DOHH2 (cell line): ENCODE measurements around the gene DNAH1.

Source experiments
- H3F3A ChIP-seq: fragments of 200-600 bp; sonication (generic), shearing (Covaris generic); 2 replicates; pipeline ENCODE4 v1.6.0; 2016; ENCODE audit warnings: antibody characterized with exemption, mild to moderate bottlenecking; ENCODE audit not compliant: control insufficient read depth, insufficient read depth
- H3K27ac ChIP-seq: fragments of 200-600 bp; sonication (generic); 2 replicates; pipeline ENCODE4 v1.5.1; 2014; ENCODE audit warnings: low read depth, mild to moderate bottlenecking, low read length, moderate library complexity
- H3K27me3 ChIP-seq: fragments of 200-600 bp; sonication (generic); 2 replicates; pipeline ENCODE4 v1.6.1; 2014; ENCODE audit warnings: mild to moderate bottlenecking, low read length, mixed read lengths; ENCODE audit not compliant: control insufficient read depth
- H3K36me3 ChIP-seq: fragments of 200-600 bp; sonication (generic); 2 replicates; pipeline ENCODE4 v1.6.1; 2014; ENCODE audit warnings: mild to moderate bottlenecking, low read length, moderate library complexity, mixed read lengths; ENCODE audit not compliant: control insufficient read depth
- H3K4me1 ChIP-seq: fragments of 200-600 bp; sonication (generic); 2 replicates; pipeline ENCODE4 v1.6.1; 2014; ENCODE audit warnings: mild to moderate bottlenecking, low read length, mixed read lengths; ENCODE audit not compliant: control insufficient read depth
- H3K4me2 ChIP-seq: fragments of 200-600 bp; sonication (generic); 2 replicates; pipeline ENCODE4 v1.6.0; 2014; ENCODE audit warnings: mild to moderate bottlenecking, low read length, moderate library complexity
- H3K4me3 ChIP-seq: fragments of 200-600 bp; sonication (generic); 2 replicates; pipeline ENCODE4 v1.5.1; 2014; ENCODE audit warnings: mild to moderate bottlenecking, low read length, mixed read lengths
- H3K79me2 ChIP-seq: fragments of 200-600 bp; sonication (generic); 2 replicates; pipeline ENCODE4 v1.6.1; 2014; ENCODE audit warnings: mild to moderate bottlenecking, low read length, mixed read lengths; ENCODE audit not compliant: control insufficient read depth
- H3K9me2 ChIP-seq: fragments of 200-600 bp; sonication (generic); replicated peaks from 2 replicates; pipeline ENCODE4 v1.6.1; 2014; ENCODE audit warnings: mild to moderate bottlenecking, low read length, mixed read lengths; ENCODE audit not compliant: control insufficient read depth
- H3K9me3 ChIP-seq: fragments of 200-600 bp; sonication (generic); 2 replicates; pipeline ENCODE4 v1.6.1; 2014; ENCODE audit warnings: antibody characterized with exemption, low read length, mixed read lengths; ENCODE audit not compliant: control insufficient read depth, insufficient read depth
- H4K20me1 ChIP-seq: fragments of 200-600 bp; sonication (generic); 2 replicates; pipeline ENCODE4 v1.6.0; 2014; ENCODE audit warnings: low read depth, mild to moderate bottlenecking, antibody characterized with exemption, low read length, moderate library complexity; ENCODE audit not compliant: control insufficient read depth, insufficient read depth
- EZH2phosphoT487 ChIP-seq: fragments of 200-600 bp; sonication (generic); IDR thresholded peaks from 2 replicates; pipeline ENCODE4 v1.6.1; 2017; ENCODE audit warnings: borderline replicate concordance, mild to moderate bottlenecking, antibody characterized with exemption, low read length, moderate library complexity, mixed read lengths
- TF ChIP-seq, protein P1 (sequence below): fragments of 200-600 bp; sonication (generic); IDR thresholded peaks from one replicate; pipeline ENCODE4 v1.5.1; 2014; ENCODE audit warnings: antibody characterized with exemption, mild to moderate bottlenecking, low read depth, low read length; ENCODE audit not compliant: poor library complexity, severe bottlenecking

Gene DNAH1

DNA sequence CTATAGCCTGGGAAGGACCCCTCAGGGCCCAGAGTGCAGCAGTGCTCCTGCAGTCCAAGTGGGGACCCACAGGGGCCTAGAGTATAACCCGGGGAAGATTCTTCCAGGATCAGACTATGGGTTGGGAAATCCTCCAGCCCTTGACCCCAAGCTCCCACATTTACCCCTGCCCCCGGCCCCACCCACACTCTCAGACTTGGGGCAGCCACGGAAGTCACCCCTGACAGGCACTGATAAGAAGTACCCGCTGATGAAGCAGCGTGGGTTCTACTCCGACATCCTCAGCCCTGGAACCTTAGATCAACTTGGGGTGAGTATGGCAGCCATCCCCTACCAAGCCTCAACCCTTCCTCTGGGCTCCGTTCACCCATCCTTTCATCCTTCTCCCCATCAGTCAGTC is 6.3 kb downstream of the DNAH1 start:
- no peaks in the 10 kb centered on the region for H3K9me2 ChIP-seq
- H4K20me1 ChIP-seq = no peaks in the 10 kb centered on the region; the same call in 1 of the 2 replicates
- H3K79me2 ChIP-seq = no peaks in the 10 kb centered on the region
- H3F3A ChIP-seq = no peaks in the 10 kb centered on the region
- peaks cover 4% of the 10 kb centered on the region for H3K4me1 ChIP-seq
- no peaks in the 10 kb centered on the region for H3K9me3 ChIP-seq
- H3K27ac ChIP-seq = no peak overlapping the region
- H3K27me3 ChIP-seq = no peaks in the 10 kb centered on the region
- H3K36me3 ChIP-seq = no peaks in the 10 kb centered on the region
- H3K4me3 ChIP-seq = no peak overlapping the region
- TF ChIP-seq, protein P1, sequence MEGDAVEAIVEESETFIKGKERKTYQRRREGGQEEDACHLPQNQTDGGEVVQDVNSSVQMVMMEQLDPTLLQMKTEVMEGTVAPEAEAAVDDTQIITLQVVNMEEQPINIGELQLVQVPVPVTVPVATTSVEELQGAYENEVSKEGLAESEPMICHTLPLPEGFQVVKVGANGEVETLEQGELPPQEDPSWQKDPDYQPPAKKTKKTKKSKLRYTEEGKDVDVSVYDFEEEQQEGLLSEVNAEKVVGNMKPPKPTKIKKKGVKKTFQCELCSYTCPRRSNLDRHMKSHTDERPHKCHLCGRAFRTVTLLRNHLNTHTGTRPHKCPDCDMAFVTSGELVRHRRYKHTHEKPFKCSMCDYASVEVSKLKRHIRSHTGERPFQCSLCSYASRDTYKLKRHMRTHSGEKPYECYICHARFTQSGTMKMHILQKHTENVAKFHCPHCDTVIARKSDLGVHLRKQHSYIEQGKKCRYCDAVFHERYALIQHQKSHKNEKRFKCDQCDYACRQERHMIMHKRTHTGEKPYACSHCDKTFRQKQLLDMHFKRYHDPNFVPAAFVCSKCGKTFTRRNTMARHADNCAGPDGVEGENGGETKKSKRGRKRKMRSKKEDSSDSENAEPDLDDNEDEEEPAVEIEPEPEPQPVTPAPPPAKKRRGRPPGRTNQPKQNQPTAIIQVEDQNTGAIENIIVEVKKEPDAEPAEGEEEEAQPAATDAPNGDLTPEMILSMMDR = no peak
- no peak for TF ChIP-seq EZH2phosphoT487
- H3K4me2 ChIP-seq = no peak overlapping the region

DNA sequence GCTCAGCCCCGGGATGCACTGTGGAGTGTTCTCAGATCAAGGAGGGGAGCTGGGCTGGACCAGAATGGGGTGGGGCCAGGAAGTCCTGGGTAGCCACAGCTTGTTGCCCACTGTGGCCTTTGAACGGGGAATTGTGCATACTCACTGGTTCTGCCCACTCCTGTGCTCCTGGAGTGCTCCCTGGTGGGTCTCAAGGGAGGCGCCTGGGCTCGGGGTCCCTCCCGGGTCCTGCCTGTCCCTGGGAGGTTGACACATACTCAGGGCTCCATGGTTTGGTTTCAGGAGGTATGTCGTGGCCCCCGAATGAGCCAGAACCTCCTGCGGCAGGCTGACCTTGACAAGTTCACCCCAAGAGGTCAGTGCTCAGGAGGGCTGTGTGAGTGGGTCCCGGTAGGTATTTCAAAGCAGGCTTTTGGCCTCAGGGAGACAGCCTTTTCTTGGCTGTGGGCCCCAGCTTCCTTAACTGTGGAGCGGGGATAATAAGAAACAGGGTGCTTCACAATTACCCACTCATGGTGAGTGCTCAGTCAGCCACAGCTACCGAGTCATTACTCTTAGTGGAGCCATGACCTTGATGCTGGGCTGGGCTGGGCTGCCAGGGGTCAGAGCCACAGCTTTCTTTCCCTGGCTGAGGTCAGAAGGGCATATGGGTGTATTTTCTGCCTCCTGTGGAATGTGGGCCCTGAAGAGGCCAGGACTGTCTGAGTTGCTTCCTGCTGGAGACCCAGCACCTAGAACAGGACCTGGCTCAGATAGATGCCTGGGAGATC is 7.6 kb downstream of the DNAH1 start:
- TF ChIP-seq, protein P1 = no peak
- no peak for TF ChIP-seq EZH2phosphoT487
- no peaks in the 10 kb centered on the region for H3F3A ChIP-seq
- H4K20me1 ChIP-seq = no peaks in the 10 kb centered on the region; the same call in 1 of the 2 replicates
- no peaks in the 10 kb centered on the region for H3K36me3 ChIP-seq
- no peak overlapping the region for H3K4me3 ChIP-seq
- no peaks in the 10 kb centered on the region for H3K27me3 ChIP-seq
- H3K9me3 ChIP-seq = no peaks in the 10 kb centered on the region
- H3K4me1 ChIP-seq = no peaks in the 10 kb centered on the region
- no peaks in the 10 kb centered on the region for H3K9me2 ChIP-seq
- H3K27ac ChIP-seq = no peak overlapping the region
- H3K79me2 ChIP-seq = no peaks in the 10 kb centered on the region
- H3K4me2 ChIP-seq = no peak overlapping the region

DNA sequence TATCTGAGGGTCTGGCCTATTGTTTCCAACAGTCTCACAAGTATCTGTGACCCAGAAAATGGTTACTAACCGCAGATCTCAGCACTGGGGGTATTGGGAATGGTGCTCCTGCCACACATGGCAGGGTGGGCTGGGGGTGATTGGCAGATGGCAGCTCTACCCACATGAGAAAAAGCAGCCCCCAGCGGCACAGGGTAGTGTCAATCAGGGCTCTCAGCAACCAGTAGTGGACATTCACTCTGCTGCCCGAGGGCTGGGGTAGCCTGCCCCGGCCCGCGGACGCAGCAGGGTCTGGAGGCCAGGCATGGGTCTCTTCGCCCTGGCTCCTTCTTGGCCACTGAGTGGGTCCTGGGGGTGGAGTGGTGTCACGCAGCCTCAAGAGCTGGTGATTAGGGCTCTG is 8.6 kb downstream of the DNAH1 start:
- Histone ChIP-seq H4K20me1 (no peaks in the 10 kb centered on the region; the same call in 1 of the 2 replicates), H3K27ac (no peak overlapping the region), H3K79me2 (no peaks in the 10 kb centered on the region), H3K27me3 (no peaks in the 10 kb centered on the region), H3K4me2 (no peak overlapping the region), H3F3A (no peaks in the 10 kb centered on the region), H3K4me1 (no peaks in the 10 kb centered on the region), H3K9me3 (no peaks in the 10 kb centered on the region), H3K4me3 (no peak overlapping the region), H3K9me2 (no peaks in the 10 kb centered on the region), H3K36me3 (no peaks in the 10 kb centered on the region)
- TF ChIP-seq, protein P1 = no peak
- TF ChIP-seq EZH2phosphoT487 = no peak
